Upper lobe of right lung (tissue), 1 donor: ENCODE results near the gene CDC20B. TPM values are rescaled to one million over a fixed set of nuclear protein-coding genes. Genes with fewer than 3 reads are reported as not detected.
"Not testable (repeated sequence)": the region's sequence is repeated elsewhere in the genome, so short reads cannot be mapped to it uniquely, and the experiment has no call there.

ENCODE experiments used
- ATAC-seq: fragments of 200-7000 bp; cut with Tn5 transposase; one replicate; pipeline ENCODE4 v1.9.1; 2020; ENCODE audit warnings: mild to moderate bottlenecking, moderate library complexity
- DNase-seq: peaks from one replicate; pipeline ENCODE4 v3.0.0-alpha.2; 2020
- H3K27ac ChIP-seq: fragments of 200-600 bp; one replicate; pipeline ENCODE4 v1.8.0; 2022
- H3K27me3 ChIP-seq: fragments of 200-600 bp; one replicate; pipeline ENCODE4 v1.8.0; 2022; ENCODE audit warnings: mild to moderate bottlenecking
- H3K36me3 ChIP-seq: fragments of 200-600 bp; one replicate; pipeline ENCODE4 v1.8.0; 2022
- H3K4me1 ChIP-seq: fragments of 200-600 bp; one replicate; pipeline ENCODE4 v1.8.0; 2022
- H3K4me3 ChIP-seq: fragments of 200-600 bp; one replicate; pipeline ENCODE4 v1.8.0; 2022; ENCODE audit warnings: mild to moderate bottlenecking
- H3K9me3 ChIP-seq: fragments of 200-600 bp; one replicate; pipeline ENCODE4 v1.8.0; 2022
- CTCF ChIP-seq: fragments of 200-600 bp; IDR thresholded peaks from one replicate; pipeline ENCODE4 v1.8.0; 2022; ENCODE audit warnings: antibody characterized with exemption
- intact Hi-C: fragments of 100-400 bp; cut with DNase I; formaldehyde crosslinking; loops from one replicate; pipeline ENCODE4 v1.11.0; 2022
- total RNA-seq: library from RNA; stranded (reverse); fragmentation: NEBNext Ultra II Directional; extraction: Animal tissue kit (Norgen Biotek cat#: 25700); gene quantifications from one replicate; pipeline ENCODE4 v1.2.1, GENCODE V29; 2021
- donor health status: DM: no; HTN: yes; CAD: no; lungs with severe emphysema.

The CDC20B gene
- total RNA-seq, 1 donor from 2014 or later: not detected

- TF ChIP-seq CTCF: no peak
- ATAC-seq (no peak), DNase-seq (no peak)
- Histone ChIP-seq H3K4me3 (no peak overlapping the region), H3K4me1 (no peaks in the 10 kb centered on the region), H3K9me3 (no peaks in the 10 kb centered on the region), H3K27ac (no peak overlapping the region), H3K27me3 (no peaks in the 10 kb centered on the region), H3K36me3 (no peaks in the 10 kb centered on the region)
- intact Hi-C loops: no loop called here
These were observed 76.8 kb downstream of the CDC20B start for GRCh38 chr5:55096182-55096581.

- H3K36me3 ChIP-seq, DNase-seq, H3K4me1 ChIP-seq, H3K27ac ChIP-seq, intact Hi-C loops, H3K9me3 ChIP-seq, H3K4me3 ChIP-seq, H3K27me3 ChIP-seq, ATAC-seq: not testable (repeated sequence)
These were observed 82.0 kb downstream of the CDC20B start for GRCh38 chr5:55091011-55091410.

- H3K9me3 ChIP-seq, H3K36me3 ChIP-seq, intact Hi-C loops, ATAC-seq, H3K4me3 ChIP-seq, H3K4me1 ChIP-seq, H3K27ac ChIP-seq, H3K27me3 ChIP-seq, DNase-seq: not testable (repeated sequence)
These were observed 83.7 kb downstream of the CDC20B start for GRCh38 chr5:55089301-55089700.

GRCh38 chr5:55081541-55081940 is 91.4 kb downstream of the CDC20B start:
- TF ChIP-seq CTCF: no peak
- Histone ChIP-seq H3K36me3 (no peaks in the 10 kb centered on the region), H3K4me1 (no peaks in the 10 kb centered on the region), H3K27me3 (no peaks in the 10 kb centered on the region), H3K4me3 (no peak overlapping the region), H3K9me3 (no peaks in the 10 kb centered on the region), H3K27ac (no peak overlapping the region)
- intact Hi-C loops: no loop called here
- DNase-seq (no peak), ATAC-seq (no peak)

- ATAC-seq (no peak), DNase-seq (no peak)
- H3K36me3 ChIP-seq: no peaks in the 10 kb centered on the region
- intact Hi-C loops: no loop called here
- H3K4me1 ChIP-seq: no peaks in the 10 kb centered on the region
- no peaks in the 10 kb centered on the region for H3K9me3 ChIP-seq
- H3K4me3 ChIP-seq: no peak overlapping the region
- H3K27me3 ChIP-seq: no peaks in the 10 kb centered on the region
- TF ChIP-seq CTCF: no peak
- H3K27ac ChIP-seq: no peak overlapping the region
These were observed 99.8 kb downstream of the CDC20B start for GRCh38 chr5:55073211-55073610.

- no peak for TF ChIP-seq CTCF
- no peaks in the 10 kb centered on the region for H3K4me1 ChIP-seq
- ATAC-seq (no peak), DNase-seq (no peak)
- H3K36me3 ChIP-seq: no peaks in the 10 kb centered on the region
- H3K9me3 ChIP-seq: no peaks in the 10 kb centered on the region
- H3K27me3 ChIP-seq: no peaks in the 10 kb centered on the region
- intact Hi-C loops: no loop called here
- no peak overlapping the region for H3K4me3 ChIP-seq
- H3K27ac ChIP-seq: no peak overlapping the region
These were observed 100.3 kb downstream of the CDC20B start for GRCh38 chr5:55072666-55073065.

GRCh38 chr5:55071413-55071812 is 101.6 kb downstream of the CDC20B start:
- Histone ChIP-seq H3K4me3 (no peak overlapping the region), H3K27me3 (no peaks in the 10 kb centered on the region), H3K4me1 (no peaks in the 10 kb centered on the region), H3K9me3 (no peaks in the 10 kb centered on the region), H3K27ac (no peak overlapping the region), H3K36me3 (no peaks in the 10 kb centered on the region)
- intact Hi-C loops: no loop called here
- ATAC-seq: no peak
- DNase-seq: no peak
- TF ChIP-seq CTCF: no peak
